ENCODE data around the gene SLITRK5.

The SLITRK5 gene

DNA sequence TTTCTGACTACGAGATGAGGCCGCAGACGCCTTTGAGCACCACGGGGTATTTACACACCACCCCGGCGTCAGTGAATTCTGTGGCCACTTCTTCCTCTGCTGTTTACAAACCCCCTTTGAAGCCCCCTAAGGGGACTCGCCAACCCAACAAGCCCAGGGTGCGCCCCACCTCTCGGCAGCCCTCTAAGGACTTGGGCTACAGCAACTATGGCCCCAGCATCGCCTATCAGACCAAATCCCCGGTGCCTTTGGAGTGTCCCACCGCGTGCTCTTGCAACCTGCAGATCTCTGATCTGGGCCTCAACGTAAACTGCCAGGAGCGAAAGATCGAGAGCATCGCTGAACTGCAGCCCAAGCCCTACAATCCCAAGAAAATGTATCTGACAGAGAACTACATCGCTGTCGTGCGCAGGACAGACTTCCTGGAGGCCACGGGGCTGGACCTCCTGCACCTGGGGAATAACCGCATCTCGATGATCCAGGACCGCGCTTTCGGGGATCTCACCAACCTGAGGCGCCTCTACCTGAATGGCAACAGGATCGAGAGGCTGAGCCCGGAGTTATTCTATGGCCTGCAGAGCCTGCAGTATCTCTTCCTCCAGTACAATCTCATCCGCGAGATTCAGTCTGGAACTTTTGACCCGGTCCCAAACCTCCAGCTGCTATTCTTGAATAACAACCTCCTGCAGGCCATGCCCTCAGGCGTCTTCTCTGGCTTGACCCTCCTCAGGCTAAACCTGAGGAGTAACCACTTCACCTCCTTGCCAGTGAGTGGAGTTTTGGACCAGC, 5.3 kb downstream of the SLITRK5 start:
- TF ChIP-seq POLR2A (IDR thresholded peaks at IDR 0.05; ENCODE audit: low read depth, low read length) = no peak
- no peak for TF ChIP-seq TAF1 (IDR thresholded peaks at IDR 0.05; ENCODE audit: borderline replicate concordance, low read depth, low read length)
- no peak for TF ChIP-seq POLR2AphosphoS5 (IDR thresholded peaks at IDR 0.05; ENCODE audit: low read depth, low read length)
- DNase-seq (ENCODE audit: insufficient read length) = no peak
- no peak for FAIRE-seq

DNA sequence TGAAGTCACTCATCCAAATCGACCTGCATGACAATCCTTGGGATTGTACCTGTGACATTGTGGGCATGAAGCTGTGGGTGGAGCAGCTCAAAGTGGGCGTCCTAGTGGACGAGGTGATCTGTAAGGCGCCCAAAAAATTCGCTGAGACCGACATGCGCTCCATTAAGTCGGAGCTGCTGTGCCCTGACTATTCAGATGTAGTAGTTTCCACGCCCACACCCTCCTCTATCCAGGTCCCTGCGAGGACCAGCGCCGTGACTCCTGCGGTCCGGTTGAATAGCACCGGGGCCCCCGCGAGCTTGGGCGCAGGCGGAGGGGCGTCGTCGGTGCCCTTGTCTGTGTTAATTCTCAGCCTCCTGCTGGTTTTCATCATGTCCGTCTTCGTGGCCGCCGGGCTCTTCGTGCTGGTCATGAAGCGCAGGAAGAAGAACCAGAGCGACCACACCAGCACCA, 5.9 kb downstream of the SLITRK5 start:
- DNase-seq (ENCODE audit: insufficient read length) (no peak), FAIRE-seq (no peak)
- TF ChIP-seq POLR2A (IDR thresholded peaks at IDR 0.05; ENCODE audit: low read depth, low read length) (no peak), TAF1 (IDR thresholded peaks at IDR 0.05; ENCODE audit: borderline replicate concordance, low read depth, low read length) (no peak), POLR2AphosphoS5 (IDR thresholded peaks at IDR 0.05; ENCODE audit: low read depth, low read length) (no peak)

DNA sequence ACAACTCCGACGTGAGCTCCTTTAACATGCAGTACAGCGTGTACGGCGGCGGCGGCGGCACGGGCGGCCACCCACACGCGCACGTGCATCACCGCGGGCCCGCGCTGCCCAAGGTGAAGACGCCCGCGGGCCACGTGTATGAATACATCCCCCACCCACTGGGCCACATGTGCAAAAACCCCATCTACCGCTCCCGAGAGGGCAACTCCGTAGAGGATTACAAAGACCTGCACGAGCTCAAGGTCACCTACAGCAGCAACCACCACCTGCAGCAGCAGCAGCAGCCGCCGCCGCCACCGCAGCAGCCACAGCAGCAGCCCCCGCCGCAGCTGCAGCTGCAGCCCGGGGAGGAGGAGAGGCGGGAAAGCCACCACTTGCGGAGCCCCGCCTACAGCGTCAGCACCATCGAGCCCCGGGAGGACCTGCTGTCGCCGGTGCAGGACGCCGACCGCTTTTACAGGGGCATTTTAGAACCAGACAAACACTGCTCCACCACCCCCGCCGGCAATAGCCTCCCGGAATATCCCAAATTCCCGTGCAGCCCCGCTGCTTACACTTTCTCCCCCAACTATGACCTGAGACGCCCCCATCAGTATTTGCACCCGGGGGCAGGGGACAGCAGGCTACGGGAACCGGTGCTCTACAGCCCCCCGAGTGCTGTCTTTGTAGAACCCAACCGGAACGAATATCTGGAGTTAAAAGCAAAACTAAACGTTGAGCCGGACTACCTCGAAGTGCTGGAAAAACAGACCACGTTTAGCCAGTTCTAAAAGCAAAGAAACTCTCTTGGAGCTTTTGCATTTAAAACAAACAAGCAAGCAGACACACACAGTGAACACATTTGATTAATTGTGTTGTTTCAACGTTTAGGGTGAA, 6.6 kb downstream of the SLITRK5 start:
- TF ChIP-seq TAF1 (IDR thresholded peaks at IDR 0.05; ENCODE audit: borderline replicate concordance, low read depth, low read length) = no peak
- TF ChIP-seq POLR2AphosphoS5 (IDR thresholded peaks at IDR 0.05; ENCODE audit: low read depth, low read length) = no peak
- no peak for TF ChIP-seq POLR2A (IDR thresholded peaks at IDR 0.05; ENCODE audit: low read depth, low read length)
- DNase-seq (ENCODE audit: insufficient read length) (no peak), FAIRE-seq (no peak)

DNA sequence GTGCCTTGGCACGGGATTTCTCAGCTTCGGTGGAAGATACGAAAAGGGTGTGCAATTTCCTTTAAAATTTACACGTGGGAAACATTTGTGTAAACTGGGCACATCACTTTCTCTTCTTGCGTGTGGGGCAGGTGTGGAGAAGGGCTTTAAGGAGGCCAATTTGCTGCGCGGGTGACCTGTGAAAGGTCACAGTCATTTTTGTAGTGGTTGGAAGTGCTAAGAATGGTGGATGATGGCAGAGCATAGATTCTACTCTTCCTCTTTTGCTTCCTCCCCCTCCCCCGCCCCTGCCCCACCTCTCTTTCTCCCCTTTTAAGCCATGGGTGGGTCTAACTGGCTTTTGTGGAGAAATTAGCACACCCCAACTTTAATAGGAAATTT, 7.2 kb downstream of the SLITRK5 start:
- DNase-seq (ENCODE audit: insufficient read length) (no peak), FAIRE-seq (no peak)
- no peak for TF ChIP-seq POLR2AphosphoS5 (IDR thresholded peaks at IDR 0.05; ENCODE audit: low read depth, low read length)
- no peak for TF ChIP-seq TAF1 (IDR thresholded peaks at IDR 0.05; ENCODE audit: borderline replicate concordance, low read depth, low read length)
- no peak for TF ChIP-seq POLR2A (IDR thresholded peaks at IDR 0.05; ENCODE audit: low read depth, low read length)

DNA sequence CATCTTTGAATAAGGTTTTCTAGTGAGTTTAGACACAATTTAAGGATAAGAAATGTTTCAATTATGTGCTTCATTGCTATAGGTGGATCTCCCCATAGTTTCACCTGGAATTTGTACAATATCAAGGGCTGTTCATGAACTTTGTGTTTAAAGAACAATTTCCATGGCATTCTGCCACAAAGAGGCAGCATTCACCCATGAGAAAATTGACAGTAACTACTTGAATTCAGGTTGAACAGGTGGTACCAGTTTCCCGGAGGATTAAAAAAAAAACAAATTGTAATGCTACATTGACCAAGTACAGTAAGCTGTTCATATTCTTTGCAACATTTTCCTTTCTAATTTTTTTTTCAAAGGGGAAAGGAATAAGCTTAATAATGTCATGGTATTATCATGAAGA, 9.1 kb downstream of the SLITRK5 start:
- no peak for TF ChIP-seq POLR2AphosphoS5 (IDR thresholded peaks at IDR 0.05; ENCODE audit: low read depth, low read length)
- FAIRE-seq = no peak
- no peak for DNase-seq (ENCODE audit: insufficient read length)

DNA sequence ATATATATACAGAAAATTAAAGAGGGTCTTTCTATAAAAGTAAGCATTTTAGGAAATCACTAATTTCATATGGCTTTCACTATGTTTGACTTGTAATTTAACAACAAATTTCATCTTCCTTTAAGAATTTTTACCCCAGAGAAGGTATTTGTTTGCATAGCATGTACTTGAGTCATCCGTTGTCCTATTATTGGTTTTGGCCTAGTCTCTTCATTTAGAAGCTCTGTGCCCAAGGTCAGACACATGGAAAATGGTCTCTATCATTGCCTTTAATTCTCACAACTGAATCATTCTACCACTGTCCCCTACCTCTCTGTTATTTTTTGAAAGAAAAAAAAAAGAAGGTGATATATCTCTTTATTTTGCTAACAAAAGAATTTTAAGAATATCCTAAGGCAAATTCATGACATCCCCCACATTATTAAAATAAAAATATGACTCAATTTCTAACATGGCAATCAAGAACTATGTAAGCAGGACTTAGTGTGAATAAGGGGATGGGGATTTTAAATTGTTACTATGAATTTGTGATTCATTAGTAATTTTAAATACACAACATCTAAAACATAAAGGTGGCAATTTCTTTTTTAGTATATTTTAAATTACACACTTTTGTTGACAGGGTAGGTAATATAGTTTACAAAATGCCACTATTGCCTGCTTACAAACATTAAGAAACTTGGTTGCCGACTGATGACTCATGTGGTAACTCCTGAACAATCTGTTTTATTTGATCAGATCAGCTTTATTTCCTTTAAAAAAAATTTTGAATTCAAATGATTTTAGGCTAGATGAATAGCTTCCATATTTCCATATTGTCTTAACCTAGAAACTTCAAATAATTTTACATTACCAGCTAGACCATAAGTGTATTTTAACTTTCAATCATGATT, 13.9 kb downstream of the SLITRK5 start:
- no peak for DNase-seq (ENCODE audit: insufficient read length)
- FAIRE-seq = no peak
- no peak for TF ChIP-seq POLR2AphosphoS5 (IDR thresholded peaks at IDR 0.05; ENCODE audit: low read depth, low read length)
- no peak for TF ChIP-seq POLR2A (IDR thresholded peaks at IDR 0.05; ENCODE audit: low read depth, low read length)
- TF ChIP-seq TAF1 (IDR thresholded peaks at IDR 0.05; ENCODE audit: borderline replicate concordance, low read depth, low read length) = no peak

DNA sequence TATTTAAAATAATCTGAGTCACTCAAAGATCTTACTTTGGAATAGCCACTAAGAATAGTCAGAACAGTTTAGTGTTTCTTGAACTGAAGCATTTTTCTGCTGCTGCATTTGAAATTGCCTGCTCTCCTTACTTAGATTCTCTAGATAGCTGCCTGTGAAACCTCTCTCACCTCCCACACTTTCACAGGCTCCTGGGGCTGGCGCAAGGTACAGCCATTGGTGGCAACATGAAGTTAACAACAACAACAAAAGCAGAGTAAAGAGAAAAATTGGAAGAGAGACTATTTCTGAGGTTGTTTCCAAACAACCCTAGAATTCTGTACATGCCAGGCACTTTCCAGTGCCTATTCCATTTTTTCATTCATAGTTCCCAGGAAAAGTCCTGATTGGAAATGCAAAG, 25.3 kb downstream of the SLITRK5 start:
- FAIRE-seq = no peak
- no peak for TF ChIP-seq TAF1 (IDR thresholded peaks at IDR 0.05; ENCODE audit: borderline replicate concordance, low read depth, low read length)
- no peak for TF ChIP-seq POLR2AphosphoS5 (IDR thresholded peaks at IDR 0.05; ENCODE audit: low read depth, low read length)
- no peak for TF ChIP-seq POLR2A (IDR thresholded peaks at IDR 0.05; ENCODE audit: low read depth, low read length)
- DNase-seq (ENCODE audit: insufficient read length) = no peak

DNA sequence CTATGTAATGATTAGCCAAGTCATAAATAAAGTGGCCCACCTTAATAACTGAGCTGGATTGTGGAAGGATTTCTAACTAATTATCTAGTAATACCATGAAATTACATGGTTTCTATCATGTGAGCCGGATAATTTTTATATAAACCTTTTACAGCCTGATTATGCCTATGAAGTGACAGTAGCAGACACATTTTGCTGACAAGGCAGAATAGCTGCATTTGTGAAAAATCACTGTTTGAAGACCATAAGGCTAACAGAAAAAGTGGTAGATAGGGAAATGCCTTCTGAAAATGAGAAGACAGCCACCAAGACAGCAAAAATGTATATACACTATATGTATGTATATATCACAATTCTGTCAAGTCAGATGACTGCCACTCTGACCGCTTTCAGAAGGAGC, 27.1 kb downstream of the SLITRK5 start:
- FAIRE-seq (no peak), DNase-seq (ENCODE audit: insufficient read length) (no peak)
- no peak for TF ChIP-seq TAF1 (IDR thresholded peaks at IDR 0.05; ENCODE audit: borderline replicate concordance, low read depth, low read length)
- TF ChIP-seq POLR2A (IDR thresholded peaks at IDR 0.05; ENCODE audit: low read depth, low read length) = no peak
- TF ChIP-seq POLR2AphosphoS5 (IDR thresholded peaks at IDR 0.05; ENCODE audit: low read depth, low read length) = no peak

DNA sequence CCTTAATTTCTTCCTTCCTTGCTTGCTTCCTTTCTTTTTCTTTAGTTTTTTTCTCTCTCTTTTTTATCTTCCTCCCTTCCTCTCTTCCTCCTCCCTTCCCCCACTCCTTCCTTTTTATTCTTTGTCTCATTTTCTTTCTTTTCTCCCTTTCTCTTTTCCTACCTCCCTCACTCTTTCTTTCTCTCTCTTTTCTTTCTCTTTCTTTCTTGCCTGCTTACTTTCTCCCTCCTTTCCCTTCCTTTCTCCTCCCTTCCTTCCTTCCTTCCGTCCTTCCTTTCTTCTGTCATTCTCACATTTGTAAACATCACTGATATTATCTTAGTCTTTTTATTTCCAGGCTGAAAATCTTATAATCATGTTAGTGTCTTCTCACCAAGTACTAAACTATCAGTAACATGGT, 38.8 kb downstream of the SLITRK5 start:
- no peak for TF ChIP-seq TAF1 (IDR thresholded peaks at IDR 0.05; ENCODE audit: borderline replicate concordance, low read depth, low read length)
- no peak for FAIRE-seq

DNA sequence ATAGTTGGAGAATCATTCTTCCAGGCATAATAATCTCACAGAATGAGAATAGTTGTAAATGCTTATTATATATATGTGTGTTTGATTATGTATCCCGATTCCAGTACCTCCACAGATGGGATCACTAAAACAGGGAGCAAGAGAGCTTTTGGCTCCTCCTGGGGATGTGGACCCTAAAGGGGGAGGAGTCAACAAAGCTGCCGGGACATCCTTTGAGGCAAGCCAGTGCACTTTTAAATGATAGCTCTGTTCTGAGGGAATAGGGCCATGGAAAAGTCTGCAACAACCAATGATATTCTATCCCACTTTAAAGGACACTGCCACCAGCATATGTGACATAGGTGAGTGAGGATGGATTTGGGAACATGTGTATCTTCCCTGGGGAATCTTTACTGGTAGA, 40.8 kb downstream of the SLITRK5 start:
- no peak for FAIRE-seq
- DNase-seq (ENCODE audit: insufficient read length) = no peak
- TF ChIP-seq TAF1 (IDR thresholded peaks at IDR 0.05; ENCODE audit: borderline replicate concordance, low read depth, low read length) = no peak
- TF ChIP-seq POLR2AphosphoS5 (IDR thresholded peaks at IDR 0.05; ENCODE audit: low read depth, low read length) = no peak
- no peak for TF ChIP-seq POLR2A (IDR thresholded peaks at IDR 0.05; ENCODE audit: low read depth, low read length)

More for the DNA sequence above, 38.8 kb downstream of the SLITRK5 start:
- DNase-seq (ENCODE audit: insufficient read length) = no peak
